ENCODE measurements around the gene PRDM9. TPM values are rescaled to one million over a fixed set of nuclear protein-coding genes. Genes with fewer than 3 reads are reported as not detected.
"Not testable (repeated sequence)": the region's sequence is repeated elsewhere in the genome, so short reads cannot be mapped to it uniquely, and the experiment has no call there.

Gene PRDM9
- polyA plus RNA-seq, 1 experiment = not detected

GRCh38 chr5:23483090-23483489 is 24.3 kb upstream of the PRDM9 start:
- CTCF ChIA-PET = no interaction called here
- no peak for DNase-seq (ENCODE audit: low read depth, low spot score)
- TF ChIP-seq CTCF (IDR thresholded peaks at IDR 0.05; ENCODE audit: low read depth, low read length) = no peak
- Histone ChIP-seq H3K27ac (ENCODE audit: low read depth, low read length) (no peak overlapping the region), H3K9me3 (ENCODE audit: control insufficient read depth, insufficient read depth, low read length) (peaks cover 3% of the 10 kb centered on the region; the same call in 1 of the 2 replicates), H3K4me3 (ENCODE audit: low read depth, low read length) (no peak overlapping the region), H3K27me3 (ENCODE audit: control insufficient read depth, insufficient read depth, low read length) (no peaks in the 10 kb centered on the region)
- POLR2A ChIA-PET = no interaction called here

DNA sequence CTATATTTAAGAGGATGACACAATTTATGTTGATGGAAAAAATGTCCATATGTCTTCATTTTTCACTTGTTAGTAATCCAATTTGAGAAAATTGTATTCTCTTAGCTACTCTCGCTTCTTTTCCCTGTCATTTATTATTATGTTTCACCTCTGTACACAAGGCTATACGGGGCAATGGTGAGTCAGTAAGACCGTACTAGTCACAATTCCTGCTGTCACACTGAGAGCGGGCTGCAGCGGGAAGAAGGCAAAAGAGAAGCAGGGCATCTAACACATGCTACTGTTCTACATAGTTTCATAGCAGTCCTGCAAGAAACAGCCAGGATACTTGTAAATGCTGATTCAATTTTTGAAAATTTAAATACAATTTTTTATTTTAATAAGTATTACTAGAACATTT is 23.3 kb upstream of the PRDM9 start:
- no peak overlapping the region for H3K4me3 ChIP-seq (ENCODE audit: low read depth, low read length)
- TF ChIP-seq CTCF (IDR thresholded peaks at IDR 0.05; ENCODE audit: low read depth, low read length) = no peak

DNA sequence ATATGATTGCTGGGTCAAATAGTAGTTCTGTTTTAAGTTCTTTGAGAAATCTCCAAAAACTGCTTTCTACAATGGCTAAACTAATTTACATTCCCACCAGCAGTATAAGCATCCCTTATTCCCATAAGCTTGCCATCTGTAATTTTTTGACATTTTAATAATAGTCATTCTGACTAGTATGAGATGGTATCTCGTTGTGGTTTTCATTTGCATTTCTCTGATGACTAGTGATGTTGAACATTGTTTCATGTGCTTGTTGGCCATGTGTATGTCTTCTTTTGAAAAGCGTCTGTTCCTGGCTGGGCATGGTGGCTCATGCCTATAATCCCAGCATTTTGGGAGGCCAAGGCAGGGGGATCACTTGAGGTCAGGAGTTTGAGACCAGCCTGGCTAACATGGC is 21.2 kb upstream of the PRDM9 start:
- H3K27ac ChIP-seq (ENCODE audit: low read depth, low read length); DNase-seq (ENCODE audit: low read depth, low spot score); CTCF ChIA-PET; POLR2A ChIA-PET; H3K27me3 ChIP-seq (ENCODE audit: control insufficient read depth, insufficient read depth, low read length); H3K4me3 ChIP-seq (ENCODE audit: low read depth, low read length); H3K9me3 ChIP-seq (ENCODE audit: control insufficient read depth, insufficient read depth, low read length): not testable (repeated sequence)

More for the DNA sequence above, 23.3 kb upstream of the PRDM9 start:
- POLR2A ChIA-PET = no interaction called here
- Histone ChIP-seq H3K27ac (ENCODE audit: low read depth, low read length) (no peak overlapping the region), H3K27me3 (ENCODE audit: control insufficient read depth, insufficient read depth, low read length) (no peaks in the 10 kb centered on the region), H3K9me3 (ENCODE audit: control insufficient read depth, insufficient read depth, low read length) (peaks cover 3% of the 10 kb centered on the region)
- CTCF ChIA-PET = no interaction called here
- no peak for DNase-seq (ENCODE audit: low read depth, low spot score)

DNA sequence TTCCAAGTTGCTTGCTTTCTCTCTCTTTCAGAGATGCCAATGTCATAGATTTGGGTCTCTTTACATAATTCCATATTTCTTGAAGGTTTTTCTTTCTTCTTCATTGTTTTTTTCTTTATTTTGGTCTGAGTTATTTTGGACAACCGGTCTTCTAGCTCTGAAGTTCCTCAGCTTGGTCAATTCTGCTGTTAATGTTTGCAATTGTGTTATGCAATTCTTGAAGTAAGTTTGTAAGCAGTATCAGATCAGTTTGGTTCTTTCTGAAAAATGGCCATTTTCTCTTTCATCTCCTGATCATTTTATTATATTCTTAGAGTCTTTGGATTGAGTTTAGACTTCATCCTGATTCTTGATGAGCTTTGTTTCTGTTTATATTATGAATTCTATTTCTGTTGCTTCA is 16.4 kb upstream of the PRDM9 start:
- TF ChIP-seq CTCF (IDR thresholded peaks at IDR 0.05; ENCODE audit: low read depth, low read length) = no peak
- CTCF ChIA-PET = no interaction called here

DNA sequence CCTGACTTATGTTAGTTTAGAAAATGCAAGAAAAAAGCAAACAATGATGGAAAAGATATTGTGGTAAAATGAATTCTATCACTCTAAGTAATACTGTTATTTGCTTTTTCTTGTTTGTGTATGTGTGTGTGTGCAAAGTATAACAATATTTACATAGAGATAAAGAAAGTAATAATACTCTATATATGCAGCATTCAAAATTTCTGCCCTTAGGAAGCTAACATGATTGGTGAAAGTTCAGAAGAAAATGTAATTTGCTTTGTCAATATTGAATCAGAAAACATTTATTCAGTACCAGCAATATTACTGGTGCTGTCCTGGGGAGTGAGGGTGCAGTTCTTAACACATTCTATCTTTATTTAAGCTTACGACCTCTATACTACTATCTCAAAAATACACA is 12.9 kb upstream of the PRDM9 start:
- DNase-seq (ENCODE audit: low read depth, low spot score) = no peak
- Histone ChIP-seq H3K4me3 (ENCODE audit: low read depth, low read length) (no peak overlapping the region), H3K9me3 (ENCODE audit: control insufficient read depth, insufficient read depth, low read length) (peaks cover 16% of the 10 kb centered on the region; the same call in 1 of the 2 replicates), H3K27me3 (ENCODE audit: control insufficient read depth, insufficient read depth, low read length) (no peaks in the 10 kb centered on the region), H3K27ac (ENCODE audit: low read depth, low read length) (no peak overlapping the region)
- TF ChIP-seq CTCF (IDR thresholded peaks at IDR 0.05; ENCODE audit: low read depth, low read length) = no peak
- POLR2A ChIA-PET = no interaction called here
- CTCF ChIA-PET = no interaction called here

More for the DNA sequence above, 16.4 kb upstream of the PRDM9 start:
- DNase-seq (ENCODE audit: low read depth, low spot score) = no peak
- Histone ChIP-seq H3K27ac (ENCODE audit: low read depth, low read length) (no peak overlapping the region), H3K9me3 (ENCODE audit: control insufficient read depth, insufficient read depth, low read length) (peaks cover 16% of the 10 kb centered on the region), H3K27me3 (ENCODE audit: control insufficient read depth, insufficient read depth, low read length) (no peaks in the 10 kb centered on the region), H3K4me3 (ENCODE audit: low read depth, low read length) (no peak overlapping the region)
- POLR2A ChIA-PET = no interaction called here

DNA sequence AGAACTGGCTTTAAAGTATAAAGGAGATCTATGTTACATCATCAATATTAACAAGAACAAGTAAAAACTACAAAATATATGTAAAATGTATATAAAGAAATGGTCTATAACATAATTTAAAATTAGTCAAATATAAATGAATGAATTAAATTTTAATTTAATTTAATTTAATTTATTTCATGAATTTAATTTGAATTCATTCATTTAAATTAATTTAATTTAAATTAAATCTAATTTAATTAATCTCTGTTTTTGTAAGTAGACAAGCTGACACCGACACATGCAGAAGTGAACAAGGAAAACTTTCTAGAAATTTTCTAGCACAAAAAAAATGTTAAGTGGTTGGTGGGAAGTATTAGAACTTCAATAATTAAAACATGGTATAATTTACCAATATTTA is 10.8 kb upstream of the PRDM9 start:
- Histone ChIP-seq H3K27ac (ENCODE audit: low read depth, low read length) (no peak overlapping the region), H3K4me3 (ENCODE audit: low read depth, low read length) (no peak overlapping the region), H3K9me3 (ENCODE audit: control insufficient read depth, insufficient read depth, low read length) (peaks cover 17% of the 10 kb centered on the region; the same call in 1 of the 2 replicates), H3K27me3 (ENCODE audit: control insufficient read depth, insufficient read depth, low read length) (no peaks in the 10 kb centered on the region)
- no peak for TF ChIP-seq CTCF (IDR thresholded peaks at IDR 0.05; ENCODE audit: low read depth, low read length)
- no peak for DNase-seq (ENCODE audit: low read depth, low spot score)
- ChIA-PET POLR2A (no interaction called here), CTCF (no interaction called here)
